MG63 (cell line): ENCODE results near the gene ATP5PD. TPM values are rescaled to one million over a fixed set of nuclear protein-coding genes. Genes with fewer than 3 reads are reported as not detected.
"Not testable (repeated sequence)": the region's sequence is repeated elsewhere in the genome, so short reads cannot be mapped to it uniquely, and the experiment has no call there.

Experiments
- DNase-seq: peaks from one replicate; pipeline ENCODE4 v3.0.0-alpha.2; 2020
- H3K27me3 ChIP-seq: fragments of 250-450 bp; sonication (Bioruptor Pico); 2 replicates; pipeline ENCODE4 v1.5.1; 2020; ENCODE audit warnings: mild to moderate bottlenecking, moderate library complexity
- H3K36me3 ChIP-seq: fragments of 250-450 bp; sonication (Bioruptor Pico); 2 replicates; pipeline ENCODE4 v1.5.1; 2020; ENCODE audit warnings: mild to moderate bottlenecking, moderate library complexity
- H3K4me3 ChIP-seq: fragments of 250-450 bp; sonication (Bioruptor Pico); 2 replicates; pipeline ENCODE4 v1.5.1; 2020; ENCODE audit warnings: mild to moderate bottlenecking, moderate library complexity
- H3K9me3 ChIP-seq: fragments of 250-450 bp; sonication (Bioruptor Pico); 2 replicates; pipeline ENCODE4 v1.5.1; 2020; ENCODE audit warnings: mild to moderate bottlenecking, moderate library complexity
- total RNA-seq: library from RNA; depleted of rRNA; stranded (reverse); fragments of >200 nt; shearing (Covaris generic); gene quantifications from 2 replicates; pipeline ENCODE4 v1.2.3, GENCODE V29; 2014; ENCODE audit warnings: low replicate concordance

The ATP5PD gene
- total RNA-seq, 1 experiment from 2014 or later: 296 TPM

DNA sequence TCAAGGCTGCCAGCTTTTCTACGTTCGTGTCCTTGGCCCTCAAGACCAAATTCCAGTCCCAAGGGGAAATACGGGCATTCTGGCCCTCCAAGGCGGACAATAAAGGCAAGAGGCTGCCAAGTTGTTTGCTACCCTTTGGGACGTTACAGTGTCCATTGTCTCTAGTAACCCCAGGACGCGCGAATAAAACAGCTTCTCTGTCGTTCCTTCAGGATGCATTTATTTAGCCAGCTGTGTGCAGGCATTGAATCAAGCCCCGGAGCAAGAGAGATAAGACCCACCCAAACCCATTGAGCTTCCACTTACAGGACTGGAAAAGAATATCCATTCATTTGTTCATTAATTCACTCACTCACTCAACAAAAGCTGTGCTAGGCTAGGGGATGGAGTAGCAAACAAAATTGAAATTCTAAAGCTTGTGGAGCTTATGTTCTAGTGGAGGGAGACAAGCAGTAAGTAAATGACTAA, 33.6 kb downstream of the ATP5PD start:
- peaks cover 25% of the 10 kb centered on the region for H3K36me3 ChIP-seq
- H3K27me3 ChIP-seq: no peaks in the 10 kb centered on the region
- DNase-seq: no peak
- peak overlapping the region; percentile 89 for H3K4me3 ChIP-seq
- H3K9me3 ChIP-seq: no peaks in the 10 kb centered on the region

GRCh38 chr17:75012346-75013091, 34.2 kb downstream of the ATP5PD start, which contains the start of gene MRPL58:
Gene MRPL58, plus strand, starts transcription at chr17:75012670. Its CDS starts 17 bp downstream, at chr17:75012687.
- no peaks in the 10 kb centered on the region for H3K27me3 ChIP-seq
- H3K4me3 ChIP-seq: peak within 1 kb of the TSS; percentile 89
- H3K36me3 ChIP-seq: peaks cover 24% of the 10 kb centered on the region
- peak; percentile 93 for DNase-seq
- H3K9me3 ChIP-seq: no peaks in the 10 kb centered on the region

- Histone ChIP-seq H3K27me3 (no peaks in the 10 kb centered on the region), H3K9me3 (no peaks in the 10 kb centered on the region), H3K4me3 (peak overlapping the region; percentile 89), H3K36me3 (peaks cover 19% of the 10 kb centered on the region)
- DNase-seq: no peak
Observed at GRCh38 chr17:75012096-75012345, 34.7 kb downstream of the ATP5PD start.

- DNase-seq: peak; percentile 68
- peak overlapping the region; percentile 89 for H3K4me3 ChIP-seq
Observed at GRCh38 chr17:75011401-75012095, 35.2 kb downstream of the ATP5PD start.

DNA sequence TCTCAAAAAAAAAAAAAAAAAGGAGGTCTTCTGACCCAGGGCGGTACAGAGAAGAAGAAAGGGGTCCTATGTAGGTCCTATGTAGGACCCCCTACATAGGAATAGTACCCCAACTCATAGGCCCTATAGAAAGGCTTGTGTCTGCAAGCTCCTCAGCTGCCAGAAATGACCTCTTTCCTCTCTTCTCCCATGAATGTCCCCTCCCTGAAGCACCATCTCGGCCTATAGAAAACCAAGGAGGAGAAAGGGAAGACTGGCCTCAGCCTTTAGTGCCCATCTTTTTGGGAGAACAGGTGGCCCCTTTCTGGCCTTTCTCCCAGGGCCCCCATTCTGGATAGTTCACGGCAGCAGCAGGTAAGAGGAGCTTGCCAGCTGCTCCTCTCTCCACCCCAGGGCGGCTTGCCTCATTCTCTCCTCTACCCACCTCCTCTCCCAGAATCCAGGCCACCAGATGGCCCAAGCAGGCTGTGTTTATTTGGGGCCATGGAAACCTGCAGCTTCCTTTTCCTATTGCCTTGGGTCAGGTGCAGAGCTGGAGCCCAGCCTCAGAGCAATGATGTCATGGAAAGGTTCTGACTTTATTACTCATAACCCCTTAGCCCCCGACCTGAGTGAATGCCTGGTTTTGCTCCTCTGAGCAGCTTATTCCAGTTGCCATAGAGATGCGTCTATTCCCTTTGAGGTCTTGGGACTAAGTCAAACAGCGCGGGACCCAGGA, 35.9 kb downstream of the ATP5PD start:
- no peaks in the 10 kb centered on the region for H3K9me3 ChIP-seq

More at GRCh38 chr17:75011401-75012095, 35.2 kb downstream of the ATP5PD start:
- Histone ChIP-seq H3K9me3 (no peaks in the 10 kb centered on the region), H3K27me3 (no peaks in the 10 kb centered on the region), H3K36me3 (peaks cover 14% of the 10 kb centered on the region)

GRCh38 chr17:75009139-75009724, 37.5 kb downstream of the ATP5PD start:
- H3K36me3 ChIP-seq: no peaks in the 10 kb centered on the region
- H3K27me3 ChIP-seq: no peaks in the 10 kb centered on the region
- H3K9me3 ChIP-seq: no peaks in the 10 kb centered on the region
- H3K4me3 ChIP-seq: no peak overlapping the region
- DNase-seq: no peak

More for the DNA sequence above, 35.9 kb downstream of the ATP5PD start:
- Histone ChIP-seq H3K27me3 (no peaks in the 10 kb centered on the region), H3K4me3 (no peak overlapping the region), H3K36me3 (peaks cover 12% of the 10 kb centered on the region)
- DNase-seq: peak; percentile 17

- no peaks in the 10 kb centered on the region for H3K27me3 ChIP-seq
- DNase-seq: no peak
- H3K9me3 ChIP-seq: no peaks in the 10 kb centered on the region
- H3K4me3 ChIP-seq: no peak overlapping the region
- H3K36me3 ChIP-seq: no peaks in the 10 kb centered on the region
Observed at GRCh38 chr17:75008373-75008772, 38.4 kb downstream of the ATP5PD start.

DNA sequence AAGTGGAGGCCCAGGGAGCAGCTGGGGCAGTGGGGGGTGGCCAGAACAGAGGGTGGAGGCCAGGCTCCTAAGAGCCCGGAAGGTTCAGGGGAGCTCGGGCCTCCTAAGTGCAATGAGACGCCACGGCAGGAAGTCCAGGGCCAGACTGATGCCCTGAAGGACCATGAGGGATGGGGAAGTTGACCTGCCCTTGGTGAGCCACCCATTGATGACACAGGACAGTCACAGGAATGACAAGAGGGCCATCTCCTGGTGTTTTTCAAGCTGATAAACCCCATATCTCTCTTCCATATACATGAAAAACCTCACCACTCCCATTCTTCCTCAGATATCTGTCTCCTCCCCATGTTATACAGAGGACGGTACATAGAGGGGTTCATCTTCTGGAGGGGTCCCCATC, 40.1 kb downstream of the ATP5PD start:
- H3K36me3 ChIP-seq: no peaks in the 10 kb centered on the region
- H3K9me3 ChIP-seq: no peaks in the 10 kb centered on the region
- H3K27me3 ChIP-seq: no peaks in the 10 kb centered on the region
- DNase-seq: no peak
- H3K4me3 ChIP-seq: no peak overlapping the region

DNA sequence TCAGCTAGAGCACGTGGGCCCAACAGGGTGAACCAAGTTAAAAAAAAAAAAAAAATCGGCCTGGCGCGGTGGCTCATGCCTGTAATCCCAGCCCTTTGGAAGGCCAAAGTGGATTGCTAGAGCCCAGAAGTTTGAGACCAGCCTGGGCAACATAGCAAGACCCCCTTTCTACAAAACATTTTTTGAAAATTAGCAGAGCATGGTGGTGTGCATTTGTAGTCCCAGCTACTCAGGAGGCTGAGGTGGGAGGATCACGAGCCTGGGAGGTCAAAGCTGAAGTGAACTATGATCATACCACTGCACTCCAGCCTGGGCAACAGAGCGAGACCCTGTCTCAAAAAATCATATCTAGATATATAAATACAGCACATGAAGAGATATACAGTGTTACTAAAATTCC, 40.7 kb downstream of the ATP5PD start:
- not testable (repeated sequence) for DNase-seq, H3K9me3 ChIP-seq, H3K4me3 ChIP-seq, H3K27me3 ChIP-seq, H3K36me3 ChIP-seq

- DNase-seq: no peak
- H3K27me3 ChIP-seq: no peaks in the 10 kb centered on the region
- H3K4me3 ChIP-seq: no peak overlapping the region
- no peaks in the 10 kb centered on the region for H3K36me3 ChIP-seq
- H3K9me3 ChIP-seq: no peaks in the 10 kb centered on the region
Observed at GRCh38 chr17:75005291-75005690, 41.5 kb downstream of the ATP5PD start.

DNA sequence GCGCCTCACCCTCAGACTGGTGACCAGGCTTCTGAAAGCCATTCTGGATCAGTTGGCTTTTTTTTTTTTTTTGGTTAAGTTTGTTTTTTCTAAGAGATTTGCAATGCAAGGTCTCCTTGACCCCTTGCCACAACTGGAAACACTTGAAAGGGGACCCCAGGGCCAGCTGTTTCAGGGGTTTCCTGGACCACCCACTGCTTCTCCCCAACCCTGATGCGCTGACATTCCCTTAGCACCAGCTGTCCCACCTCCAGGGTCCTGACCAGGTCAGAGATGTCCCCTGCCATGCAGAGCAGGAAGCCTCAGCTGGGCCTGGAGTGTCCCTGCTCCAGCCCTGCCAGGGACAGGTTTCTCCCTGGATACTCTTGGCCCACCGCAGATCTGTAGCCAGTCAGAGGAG, 42.4 kb downstream of the ATP5PD start:
- no peak for DNase-seq
- H3K27me3 ChIP-seq: no peaks in the 10 kb centered on the region
- H3K9me3 ChIP-seq: no peaks in the 10 kb centered on the region
- no peak overlapping the region for H3K4me3 ChIP-seq
- H3K36me3 ChIP-seq: no peaks in the 10 kb centered on the region

DNA sequence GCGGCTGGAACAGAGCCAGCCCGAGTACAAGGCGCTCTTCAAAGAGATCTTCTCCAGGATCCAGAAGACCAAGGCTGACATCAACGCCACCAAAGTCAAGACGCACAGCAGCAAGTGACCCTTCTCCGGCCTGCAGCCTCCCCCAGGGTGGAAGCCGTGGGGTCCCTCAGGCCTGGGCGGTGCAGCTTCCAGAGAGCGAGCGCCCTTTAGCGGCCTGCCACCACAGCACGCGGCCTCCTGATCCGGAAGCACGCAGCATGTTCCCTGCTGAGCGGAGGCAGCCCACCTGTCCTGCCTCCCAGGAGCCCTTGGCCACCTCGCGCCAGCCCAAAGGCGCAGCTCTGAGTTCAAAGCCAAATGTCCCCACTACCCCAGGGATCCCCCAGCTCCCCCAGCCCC, 42.8 kb downstream of the ATP5PD start:
- no peaks in the 10 kb centered on the region for H3K9me3 ChIP-seq
- H3K4me3 ChIP-seq: no peak overlapping the region
- H3K36me3 ChIP-seq: no peaks in the 10 kb centered on the region
- no peak for DNase-seq
- H3K27me3 ChIP-seq: no peaks in the 10 kb centered on the region

DNA sequence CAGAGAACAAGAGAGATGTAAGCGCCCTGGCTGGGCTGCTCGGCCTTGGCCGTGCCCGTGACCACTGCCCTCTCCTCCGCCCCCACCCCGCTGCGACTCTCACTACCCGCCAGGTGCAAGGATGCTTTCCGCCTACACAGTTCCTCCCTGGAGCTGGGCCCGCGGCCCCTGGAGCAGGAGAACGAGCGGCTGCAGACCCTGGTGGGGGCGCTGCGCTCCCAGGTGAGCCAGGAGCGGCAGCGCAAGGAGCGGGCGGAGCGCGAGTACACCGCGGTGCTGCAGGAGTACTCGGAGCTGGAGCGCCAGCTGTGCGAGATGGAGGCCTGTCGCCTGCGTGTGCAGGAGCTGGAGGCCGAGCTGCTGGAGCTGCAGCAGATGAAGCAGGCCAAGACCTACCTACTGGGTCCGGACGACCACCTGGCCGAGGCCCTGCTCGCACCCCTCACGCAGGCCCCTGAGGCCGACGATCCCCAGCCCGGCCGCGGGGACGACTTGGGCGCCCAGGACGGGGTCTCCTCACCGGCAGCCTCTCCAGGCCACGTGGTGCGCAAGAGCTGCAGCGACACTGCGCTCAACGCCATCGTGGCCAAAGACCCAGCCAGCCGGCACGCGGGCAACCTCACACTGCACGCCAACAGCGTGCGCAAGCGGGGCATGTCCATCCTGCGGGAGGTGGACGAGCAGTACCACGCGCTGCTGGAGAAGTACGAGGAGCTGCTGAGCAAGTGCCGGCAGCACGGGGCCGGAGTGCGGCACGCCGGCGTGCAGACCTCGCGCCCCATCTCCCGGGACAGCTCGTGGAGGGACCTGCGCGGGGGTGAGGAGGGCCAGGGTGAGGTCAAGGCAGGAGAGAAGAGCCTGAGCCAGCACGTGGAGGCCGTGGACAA, 43.5 kb downstream of the ATP5PD start:
- H3K9me3 ChIP-seq: no peaks in the 10 kb centered on the region
- no peak for DNase-seq
- H3K36me3 ChIP-seq: no peaks in the 10 kb centered on the region

GRCh38 chr17:75001915-75002843, 44.6 kb downstream of the ATP5PD start:
- H3K4me3 ChIP-seq: no peak overlapping the region
- DNase-seq: no peak
- no peaks in the 10 kb centered on the region for H3K27me3 ChIP-seq
- H3K9me3 ChIP-seq: no peaks in the 10 kb centered on the region
- H3K36me3 ChIP-seq: no peaks in the 10 kb centered on the region

More for the DNA sequence above, 43.5 kb downstream of the ATP5PD start:
- no peaks in the 10 kb centered on the region for H3K27me3 ChIP-seq
- H3K4me3 ChIP-seq: no peak overlapping the region

DNA sequence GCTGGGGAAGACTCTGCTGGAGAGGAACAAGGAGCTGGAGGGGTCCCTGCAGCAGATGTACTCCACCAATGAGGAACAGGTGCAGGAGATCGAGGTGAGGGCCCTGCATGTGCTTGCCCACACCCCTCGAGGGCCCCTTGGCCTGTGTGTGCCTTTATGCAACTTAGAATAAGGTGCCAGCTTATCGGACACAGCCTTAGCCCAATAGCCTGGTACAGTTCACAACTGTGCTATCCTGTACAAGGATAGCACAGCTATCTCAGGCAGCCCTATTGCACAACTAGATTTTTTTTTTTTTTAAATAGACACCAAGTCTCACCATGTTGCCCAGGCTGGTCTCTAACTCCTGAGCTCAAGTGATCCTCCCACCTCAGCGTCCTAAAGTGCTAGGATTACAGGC, 47.2 kb downstream of the ATP5PD start:
- Histone ChIP-seq H3K27me3 (no peaks in the 10 kb centered on the region), H3K36me3 (no peaks in the 10 kb centered on the region), H3K4me3 (no peak overlapping the region), H3K9me3 (no peaks in the 10 kb centered on the region)
- no peak for DNase-seq
